ENCODE measurements around the gene ITPR1.

GRCh38 chr3:4604693-4605092 lies 111.5 kb downstream of the ITPR1 start:
- no peak for TF ChIP-seq POLR2A (IDR thresholded peaks at IDR 0.05)
- TF ChIP-seq, protein P1, sequence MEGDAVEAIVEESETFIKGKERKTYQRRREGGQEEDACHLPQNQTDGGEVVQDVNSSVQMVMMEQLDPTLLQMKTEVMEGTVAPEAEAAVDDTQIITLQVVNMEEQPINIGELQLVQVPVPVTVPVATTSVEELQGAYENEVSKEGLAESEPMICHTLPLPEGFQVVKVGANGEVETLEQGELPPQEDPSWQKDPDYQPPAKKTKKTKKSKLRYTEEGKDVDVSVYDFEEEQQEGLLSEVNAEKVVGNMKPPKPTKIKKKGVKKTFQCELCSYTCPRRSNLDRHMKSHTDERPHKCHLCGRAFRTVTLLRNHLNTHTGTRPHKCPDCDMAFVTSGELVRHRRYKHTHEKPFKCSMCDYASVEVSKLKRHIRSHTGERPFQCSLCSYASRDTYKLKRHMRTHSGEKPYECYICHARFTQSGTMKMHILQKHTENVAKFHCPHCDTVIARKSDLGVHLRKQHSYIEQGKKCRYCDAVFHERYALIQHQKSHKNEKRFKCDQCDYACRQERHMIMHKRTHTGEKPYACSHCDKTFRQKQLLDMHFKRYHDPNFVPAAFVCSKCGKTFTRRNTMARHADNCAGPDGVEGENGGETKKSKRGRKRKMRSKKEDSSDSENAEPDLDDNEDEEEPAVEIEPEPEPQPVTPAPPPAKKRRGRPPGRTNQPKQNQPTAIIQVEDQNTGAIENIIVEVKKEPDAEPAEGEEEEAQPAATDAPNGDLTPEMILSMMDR (IDR thresholded peaks at IDR 0.05), result no peak

All from heart left ventricle (tissue), 13 donors.